ENCODE measurements around the gene DCDC2B. TPM values are rescaled to one million over a fixed set of nuclear protein-coding genes. Genes with fewer than 3 reads are reported as not detected.
"Not testable (repeated sequence)": the region's sequence is repeated elsewhere in the genome, so short reads cannot be mapped to it uniquely, and the experiment has no call there.

The DCDC2B gene
- polyA plus RNA-seq, 10 donors: 0.19 to 0.94 (median 0.31) TPM

DNA sequence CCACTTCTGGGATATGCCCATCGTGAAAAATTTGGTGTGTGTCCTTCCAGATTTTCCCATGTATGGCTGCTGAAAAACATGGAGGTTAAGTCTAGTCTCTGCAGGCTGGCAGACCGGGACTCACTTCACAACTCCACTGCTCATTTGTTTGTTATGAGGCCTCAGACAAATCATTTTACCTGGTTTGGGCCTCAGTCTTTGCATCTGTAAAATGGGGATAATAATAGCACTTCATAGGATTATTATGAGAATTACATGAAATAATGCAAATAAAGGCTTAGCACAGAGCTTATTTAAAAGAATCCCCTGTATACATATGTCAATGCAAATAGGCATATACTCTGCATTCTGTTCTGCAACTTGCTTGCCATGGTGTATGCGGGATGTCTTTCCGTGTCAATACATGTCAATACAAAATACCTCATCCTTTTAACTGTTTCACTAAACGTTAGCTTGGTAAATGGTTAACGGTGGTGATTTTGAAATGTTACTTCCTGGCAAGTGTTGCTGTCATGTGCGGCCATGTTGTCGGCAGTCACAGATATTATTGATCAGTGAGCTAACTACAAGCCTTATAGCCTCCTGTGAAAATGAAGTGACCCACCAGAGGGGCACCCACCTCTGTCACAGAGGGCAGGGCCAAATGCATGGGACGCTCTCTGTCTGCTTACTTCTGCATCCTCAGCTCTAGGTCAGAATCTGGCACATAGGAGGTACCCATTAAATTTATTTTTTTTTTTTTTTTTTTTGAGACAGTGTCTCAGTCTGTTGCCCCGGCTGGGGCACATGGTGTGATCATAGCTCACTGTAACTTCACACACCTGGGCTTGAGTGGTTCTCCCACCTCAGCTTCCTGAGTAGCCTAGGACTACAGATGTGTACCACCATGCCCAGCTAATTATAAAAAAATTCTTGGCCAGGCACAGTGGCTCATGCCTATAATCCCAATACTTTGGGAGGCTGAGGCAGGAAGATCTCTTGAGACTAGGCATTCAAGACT lies 46.5 kb downstream of the DCDC2B start:
- no peak for DNase-seq

DNA sequence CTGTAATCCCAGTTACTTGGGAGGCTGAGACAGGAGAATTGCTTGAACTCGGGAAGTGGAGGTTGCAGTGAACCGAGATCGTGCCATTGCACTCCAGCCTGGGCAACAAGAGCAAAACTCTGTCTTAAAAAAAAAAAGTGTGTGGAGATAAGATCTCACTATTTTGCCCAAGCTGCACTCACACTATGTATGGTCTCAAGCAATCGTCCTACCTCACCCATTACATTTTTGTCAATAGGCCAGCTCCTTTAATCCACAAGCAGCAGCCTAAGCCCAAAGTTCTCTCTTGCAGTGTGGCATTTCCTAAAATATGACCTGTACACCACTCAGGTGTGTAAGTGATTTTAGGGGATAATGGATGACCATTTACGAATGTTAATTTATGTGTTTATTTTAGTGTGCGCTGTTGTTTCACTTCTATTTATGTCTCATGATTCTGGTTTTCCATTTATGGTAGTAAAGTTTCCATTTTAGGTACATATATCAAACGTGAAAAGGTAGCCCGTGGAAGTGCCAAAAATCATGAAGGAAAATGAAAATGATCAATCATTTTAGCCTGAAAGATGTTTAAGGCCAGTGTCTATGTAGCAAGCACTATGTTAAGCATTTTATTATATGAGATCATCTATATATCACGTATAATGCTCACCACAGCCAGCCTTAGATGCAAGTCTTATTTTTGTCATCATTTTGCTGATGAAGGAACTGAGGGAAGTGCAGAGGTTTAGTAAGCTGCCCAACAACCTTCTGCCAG lies 47.8 kb downstream of the DCDC2B start:
- DNase-seq: no peak

DNA sequence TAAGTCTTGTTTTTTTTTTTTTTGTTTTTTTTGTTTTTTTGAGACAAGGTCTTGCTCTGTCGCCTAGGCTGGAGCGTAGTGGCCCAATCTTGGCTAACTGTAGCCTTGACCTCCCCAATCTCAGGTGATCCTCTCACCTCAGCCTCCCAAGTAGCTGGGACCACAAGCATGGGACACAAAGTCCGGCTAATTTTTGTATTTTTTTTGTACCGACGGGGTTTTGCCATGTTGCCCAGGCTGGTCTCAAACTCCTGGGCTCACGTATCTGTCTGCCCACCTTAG lies 48.3 kb downstream of the DCDC2B start:
- DNase-seq: no peak

DNA sequence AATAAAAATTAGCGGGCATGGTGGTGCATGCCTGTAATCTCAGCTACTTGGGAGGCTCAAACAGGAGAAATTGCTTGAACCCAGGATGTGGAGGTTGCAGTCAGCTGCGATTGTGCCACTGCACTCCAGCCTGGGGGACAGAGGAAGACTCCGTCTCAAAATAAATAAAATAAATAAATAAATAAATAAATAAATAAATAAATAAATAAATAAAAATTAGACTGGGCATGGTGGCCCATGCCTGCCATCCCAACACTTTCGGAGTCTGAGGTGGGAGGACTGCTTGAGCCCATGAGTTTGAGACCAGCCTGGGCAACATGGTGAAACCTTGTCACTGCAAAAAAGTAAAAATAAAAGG lies 54.3 kb downstream of the DCDC2B start:
- DNase-seq: not testable (repeated sequence)

DNA sequence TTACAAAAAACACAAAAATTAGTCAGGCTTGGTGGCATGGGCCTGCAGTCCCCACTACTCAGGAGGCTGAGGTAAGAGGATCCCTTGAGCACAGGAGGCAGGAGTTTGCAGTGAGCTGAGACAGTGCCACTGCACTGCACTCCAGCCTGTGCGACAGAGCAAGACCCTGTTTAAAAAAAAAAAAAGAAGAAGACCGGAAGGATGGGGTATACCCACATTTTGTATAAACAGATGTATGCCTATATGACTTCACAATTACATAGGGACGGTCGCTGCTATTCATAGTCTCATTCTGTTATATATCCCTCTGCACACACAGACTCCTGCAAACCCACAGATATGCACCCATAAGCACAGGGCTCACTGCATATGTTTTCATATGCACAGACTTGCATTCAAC lies 54.9 kb downstream of the DCDC2B start:
- DNase-seq: no peak

Other genes starting within 250 kb of the DCDC2B start
- 100 to 1,000 TPM; 120 to 169 (median 138) TPM for gene KHDRBS1, start 195.2 kb upstream of the DCDC2B start, polyA plus RNA-seq (ENCODE audit: insufficient read length in 10 of 10)
- 10 to 100 TPM; 11.6 to 19.1 (median 13.2) TPM for gene TMEM39B, start 136.2 kb upstream of the DCDC2B start, polyA plus RNA-seq (ENCODE audit: insufficient read length in 10 of 10)
- 10 to 100 TPM; 20.4 to 35.1 (median 25.1) TPM for gene KPNA6, start 101.0 kb upstream of the DCDC2B start, polyA plus RNA-seq (ENCODE audit: insufficient read length in 10 of 10)
- gene TXLNA, start 29.4 kb upstream of the DCDC2B start, polyA plus RNA-seq (ENCODE audit: insufficient read length in 10 of 10): 10 to 100 TPM; 27.8 to 44.4 (median 33.7) TPM
- gene CCDC28B, start 8.5 kb upstream of the DCDC2B start, polyA plus RNA-seq (ENCODE audit: insufficient read length in 10 of 10): 10 to 100 TPM; 28.8 to 60.1 (median 46.8) TPM
- gene IQCC, start 3.4 kb upstream of the DCDC2B start, polyA plus RNA-seq (ENCODE audit: insufficient read length in 10 of 10): 1 to 10 TPM; 2.0 to 4.9 (median 3.1) TPM
- 10 to 100 TPM in 4 of 10 donors, 1 to 10 TPM in 6; 8.0 to 16.0 (median 9.1) TPM for gene TMEM234, start 13.3 kb downstream of the DCDC2B start, polyA plus RNA-seq (ENCODE audit: insufficient read length in 10 of 10)
- gene EIF3I, start 13.3 kb downstream of the DCDC2B start, polyA plus RNA-seq (ENCODE audit: insufficient read length in 10 of 10): 100 to 1,000 TPM; 146 to 185 (median 164) TPM
- gene FAM167B, start 38.1 kb downstream of the DCDC2B start, polyA plus RNA-seq (ENCODE audit: insufficient read length in 10 of 10): 1 to 10 TPM; 2.1 to 6.7 (median 3.9) TPM
- 10 to 100 TPM in 1 of 10 donors, 1 to 10 TPM in 2, under 1 TPM in 7; 0.26 to 14.1 (median 0.74) TPM for gene LCK, start 42.2 kb downstream of the DCDC2B start, polyA plus RNA-seq (ENCODE audit: insufficient read length in 10 of 10)
- 10 to 100 TPM; 27.5 to 50.3 (median 41.3) TPM for gene HDAC1, start 83.0 kb downstream of the DCDC2B start, polyA plus RNA-seq (ENCODE audit: insufficient read length in 10 of 10)
- gene MARCKSL1, start 127.1 kb downstream of the DCDC2B start, polyA plus RNA-seq (ENCODE audit: insufficient read length in 10 of 10): 100 to 1,000 TPM; 129 to 217 (median 146) TPM
- gene FAM229A, start 153.4 kb downstream of the DCDC2B start, polyA plus RNA-seq (ENCODE audit: insufficient read length in 10 of 10): 1 to 10 TPM; 1.7 to 8.1 (median 4.7) TPM
- gene TSSK3, start 153.4 kb downstream of the DCDC2B start, polyA plus RNA-seq (ENCODE audit: insufficient read length in 10 of 10): 1 to 10 TPM in 6 of 10 donors, under 1 TPM in 4; 0.82 to 5.1 (median 1.8) TPM
- gene BSDC1, start 185.4 kb downstream of the DCDC2B start, polyA plus RNA-seq (ENCODE audit: insufficient read length in 10 of 10): 10 to 100 TPM; 34.3 to 43.8 (median 40.0) TPM